HEK293 (cell line): Measurements from ENCODE around the gene SUSD6.

Experiments
- KLF10 ChIP-seq: fragments of 450-650 bp; IDR thresholded peaks from 2 replicates; pipeline ENCODE4 v1.5.1; 2018; ENCODE audit warnings: missing biosample characterization, mild to moderate bottlenecking, missing genetic modification characterization
- MZF1 ChIP-seq: fragments of 450-650 bp; formaldehyde crosslinking; IDR thresholded peaks from 2 replicates; pipeline ENCODE4 v1.5.1; 2017; ENCODE audit warnings: missing biosample characterization, missing genetic modification characterization, borderline replicate concordance
- SETDB1 ChIP-seq: IDR thresholded peaks from one replicate; pipeline ENCODE4 v1.6.1; 2017; ENCODE audit warnings: mild to moderate bottlenecking, low read length, moderate library complexity, mixed read lengths; ENCODE audit not compliant: insufficient read length
- ZNF48 ChIP-seq: fragments of 450-650 bp; formaldehyde crosslinking; IDR thresholded peaks from 2 replicates; pipeline ENCODE4 v1.5.1; 2016; ENCODE audit warnings: missing biosample characterization, missing genetic modification characterization
- TF ChIP-seq, protein P1 (sequence below): fragments of 450-650 bp; formaldehyde crosslinking; IDR thresholded peaks from 2 replicates; pipeline ENCODE4 v1.5.1; 2016; ENCODE audit warnings: missing biosample characterization, missing genetic modification characterization
- TF ChIP-seq, protein P2 (sequence below): fragments of 450-650 bp; formaldehyde crosslinking; IDR thresholded peaks from 2 replicates; pipeline ENCODE4 v1.5.1; 2016; ENCODE audit warnings: missing biosample characterization, missing genetic modification characterization
- TF ChIP-seq, protein P3 (sequence below): fragments of 450-650 bp; formaldehyde crosslinking; IDR thresholded peaks from 2 replicates; pipeline ENCODE4 v1.5.1; 2016; ENCODE audit warnings: missing biosample characterization, missing genetic modification characterization

DNA sequence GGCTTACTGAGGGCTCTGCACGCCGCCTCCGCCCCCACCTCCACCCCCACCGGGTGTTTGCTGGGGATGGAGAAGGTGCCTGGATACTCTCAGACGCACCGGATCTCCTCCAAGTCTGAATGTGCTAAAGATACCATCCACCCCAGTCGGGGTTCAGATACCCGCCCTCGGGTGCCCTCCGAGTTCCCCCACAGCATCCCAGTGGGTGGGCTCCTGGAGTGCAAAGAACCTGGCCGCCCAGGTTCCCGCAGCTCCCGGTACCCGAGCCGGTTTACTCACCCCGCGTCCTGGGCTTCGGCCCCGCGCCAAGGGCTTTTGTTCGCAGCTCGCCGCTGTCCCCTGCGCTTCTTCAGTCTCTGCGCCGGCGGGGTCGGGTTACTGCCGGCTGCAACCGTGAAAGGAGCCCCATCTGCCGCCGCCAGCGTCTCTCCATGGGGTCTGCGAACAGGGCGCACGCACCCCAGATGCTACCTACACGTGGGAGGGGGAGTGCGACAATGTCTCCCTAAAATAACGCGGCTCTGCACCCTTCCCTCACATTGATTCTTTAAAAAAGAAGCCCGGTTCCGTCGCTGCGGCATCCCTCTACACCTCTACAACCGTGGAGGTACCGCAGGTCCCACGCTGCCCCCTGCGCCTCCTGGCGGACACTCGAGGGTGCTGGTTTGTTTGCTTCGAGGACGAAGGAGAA, 37.0 kb upstream of the SUSD6 start, which contains the start of gene CCDC177:
- TF ChIP-seq KLF10 (tag by site-specific recombination) (no peak), ZNF48 (tag by site-specific recombination) (no peak), MZF1 (no peak), SETDB1 (no peak)
- TF ChIP-seq, protein P1, sequence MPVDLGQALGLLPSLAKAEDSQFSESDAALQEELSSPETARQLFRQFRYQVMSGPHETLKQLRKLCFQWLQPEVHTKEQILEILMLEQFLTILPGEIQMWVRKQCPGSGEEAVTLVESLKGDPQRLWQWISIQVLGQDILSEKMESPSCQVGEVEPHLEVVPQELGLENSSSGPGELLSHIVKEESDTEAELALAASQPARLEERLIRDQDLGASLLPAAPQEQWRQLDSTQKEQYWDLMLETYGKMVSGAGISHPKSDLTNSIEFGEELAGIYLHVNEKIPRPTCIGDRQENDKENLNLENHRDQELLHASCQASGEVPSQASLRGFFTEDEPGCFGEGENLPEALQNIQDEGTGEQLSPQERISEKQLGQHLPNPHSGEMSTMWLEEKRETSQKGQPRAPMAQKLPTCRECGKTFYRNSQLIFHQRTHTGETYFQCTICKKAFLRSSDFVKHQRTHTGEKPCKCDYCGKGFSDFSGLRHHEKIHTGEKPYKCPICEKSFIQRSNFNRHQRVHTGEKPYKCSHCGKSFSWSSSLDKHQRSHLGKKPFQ = no peak
- TF ChIP-seq, protein P2, sequence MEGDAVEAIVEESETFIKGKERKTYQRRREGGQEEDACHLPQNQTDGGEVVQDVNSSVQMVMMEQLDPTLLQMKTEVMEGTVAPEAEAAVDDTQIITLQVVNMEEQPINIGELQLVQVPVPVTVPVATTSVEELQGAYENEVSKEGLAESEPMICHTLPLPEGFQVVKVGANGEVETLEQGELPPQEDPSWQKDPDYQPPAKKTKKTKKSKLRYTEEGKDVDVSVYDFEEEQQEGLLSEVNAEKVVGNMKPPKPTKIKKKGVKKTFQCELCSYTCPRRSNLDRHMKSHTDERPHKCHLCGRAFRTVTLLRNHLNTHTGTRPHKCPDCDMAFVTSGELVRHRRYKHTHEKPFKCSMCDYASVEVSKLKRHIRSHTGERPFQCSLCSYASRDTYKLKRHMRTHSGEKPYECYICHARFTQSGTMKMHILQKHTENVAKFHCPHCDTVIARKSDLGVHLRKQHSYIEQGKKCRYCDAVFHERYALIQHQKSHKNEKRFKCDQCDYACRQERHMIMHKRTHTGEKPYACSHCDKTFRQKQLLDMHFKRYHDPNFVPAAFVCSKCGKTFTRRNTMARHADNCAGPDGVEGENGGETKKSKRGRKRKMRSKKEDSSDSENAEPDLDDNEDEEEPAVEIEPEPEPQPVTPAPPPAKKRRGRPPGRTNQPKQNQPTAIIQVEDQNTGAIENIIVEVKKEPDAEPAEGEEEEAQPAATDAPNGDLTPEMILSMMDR = peak; percentile 60
- TF ChIP-seq, protein P3, sequence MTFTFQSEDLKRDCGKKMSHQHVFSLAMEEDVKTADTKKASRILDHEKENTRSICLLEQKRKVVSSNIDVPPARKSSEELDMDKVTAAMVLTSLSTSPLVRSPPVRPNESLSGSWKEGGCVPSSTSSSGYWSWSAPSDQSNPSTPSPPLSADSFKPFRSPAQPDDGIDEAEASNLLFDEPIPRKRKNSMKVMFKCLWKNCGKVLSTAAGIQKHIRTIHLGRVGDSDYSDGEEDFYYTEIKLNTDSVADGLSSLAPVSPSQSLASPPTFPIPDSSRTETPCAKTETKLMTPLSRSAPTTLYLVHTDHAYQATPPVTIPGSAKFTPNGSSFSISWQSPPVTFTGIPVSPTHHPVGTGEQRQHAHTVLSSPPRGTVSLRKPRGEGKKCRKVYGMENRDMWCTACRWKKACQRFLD (tag by site-specific recombination) = no peak
